Dermis microvascular lymphatic vessel endothelial cell (primary cell): ENCODE results near the gene CCDC86. TPM values are rescaled to one million over a fixed set of nuclear protein-coding genes. Genes with fewer than 3 reads are reported as not detected.

Experiments used
- DNase-seq, 2 donors: peaks; one replicate each; pipeline versions ENCODE4 v3.0.0 to v3.0.0-alpha.2; 2010; ENCODE audit warnings: low read depth in 2 of 2
- total RNA-seq: library from RNA; depleted of rRNA; stranded (reverse); fragments of >200 nt; gene quantifications from 2 replicates; pipeline ENCODE4 v1.2.1, GENCODE V29; 2014

CCDC86 gene
- total RNA-seq, 1 donor from 2014 or later, result 11.2 TPM

DNA sequence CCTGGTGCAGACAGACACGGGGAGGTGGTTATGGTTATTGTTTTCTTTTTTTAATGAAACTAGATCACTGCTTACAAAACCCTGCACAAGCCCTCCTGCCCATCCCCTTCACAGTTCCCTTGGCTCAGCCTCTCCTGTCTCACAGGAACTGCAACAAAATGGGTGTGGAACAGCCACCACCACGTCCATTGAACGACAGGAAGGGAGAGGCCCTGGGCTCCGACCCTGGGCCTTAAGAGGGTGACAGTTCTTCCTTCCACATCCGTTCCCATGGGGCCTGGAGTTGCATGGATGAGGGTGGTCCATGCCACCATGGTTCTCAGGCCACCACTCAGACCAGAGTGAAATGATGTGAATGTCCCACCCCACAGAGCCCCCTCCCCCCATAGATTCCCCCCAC lies 48.8 kb downstream of the CCDC86 start:
- DNase-seq, result peak in 1 of 2 donors; percentile 28

DNA sequence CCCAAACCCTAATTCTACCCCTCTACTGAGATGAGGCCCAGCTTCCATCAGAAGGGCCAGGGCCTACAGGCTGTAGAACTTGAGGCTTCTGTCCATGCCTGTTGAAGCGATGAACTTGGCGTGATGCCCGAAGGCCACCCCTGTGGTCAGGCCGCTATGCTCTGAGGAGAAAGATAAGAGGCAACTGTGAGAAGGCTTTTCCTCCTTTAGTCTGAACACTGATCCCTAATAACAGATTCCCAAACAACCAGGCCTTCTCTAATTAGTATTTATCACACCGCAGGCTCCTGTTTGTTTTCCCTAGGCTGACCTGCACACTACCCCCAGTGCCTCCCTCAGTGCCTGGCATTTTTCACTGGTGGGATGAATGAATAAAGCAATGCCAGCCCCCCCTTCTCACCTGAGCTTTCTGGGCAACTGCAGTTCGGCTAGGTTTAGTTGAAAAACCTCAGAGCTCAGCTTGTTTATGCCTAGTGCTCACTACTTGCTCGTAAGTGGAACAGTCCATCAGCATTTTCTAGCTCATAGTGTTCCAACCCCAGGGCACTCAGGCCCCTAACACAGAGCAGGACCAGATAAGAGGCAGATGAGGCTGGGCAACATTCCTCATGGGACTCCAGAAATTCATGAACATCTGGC lies 49.3 kb downstream of the CCDC86 start:
- peak in 1 of 2 donors; percentile 72 for DNase-seq

DNA sequence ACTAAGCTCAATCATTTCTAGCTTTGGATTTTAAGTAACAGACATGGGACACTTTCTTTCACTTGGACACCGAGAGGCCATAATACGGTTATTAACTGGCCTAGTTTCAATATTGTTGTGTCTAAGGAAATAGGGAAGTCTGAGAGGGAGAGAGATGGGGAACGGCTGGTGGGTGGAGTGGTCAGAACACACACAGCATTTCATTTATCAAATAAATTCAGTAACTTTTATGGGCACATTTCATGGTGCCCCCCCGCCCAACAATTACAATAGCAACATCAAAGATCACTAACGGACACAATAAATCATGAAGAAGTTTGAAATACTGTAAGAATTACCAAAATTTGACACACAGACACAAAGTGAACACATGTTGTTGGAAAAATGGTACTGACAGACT lies 53.8 kb downstream of the CCDC86 start:
- DNase-seq, result no peak

DNA sequence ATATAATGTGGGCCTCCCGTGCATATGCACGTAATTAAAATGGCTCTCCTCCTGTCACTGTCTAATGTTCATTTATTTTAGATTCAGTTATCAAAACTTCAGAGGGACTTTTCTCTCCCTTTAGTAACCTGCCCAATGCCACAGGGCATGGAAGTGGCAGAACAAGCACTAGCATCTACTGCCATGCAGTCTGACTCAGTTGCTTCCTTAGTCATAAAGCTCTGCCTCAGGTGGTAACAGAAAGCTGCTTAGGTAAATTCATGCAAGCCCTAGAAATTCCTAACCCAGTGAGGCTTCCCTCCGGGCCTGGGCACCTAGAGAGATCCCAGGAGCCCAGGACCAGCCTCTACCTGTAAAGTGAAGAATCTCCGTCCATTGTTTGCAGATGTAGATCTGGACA lies 55.6 kb downstream of the CCDC86 start:
- DNase-seq, result no peak

GRCh38 chr11:60899046-60899936 lies 57.4 kb downstream of the CCDC86 start:
- DNase-seq, result peak; percentile 55 to 76

DNA sequence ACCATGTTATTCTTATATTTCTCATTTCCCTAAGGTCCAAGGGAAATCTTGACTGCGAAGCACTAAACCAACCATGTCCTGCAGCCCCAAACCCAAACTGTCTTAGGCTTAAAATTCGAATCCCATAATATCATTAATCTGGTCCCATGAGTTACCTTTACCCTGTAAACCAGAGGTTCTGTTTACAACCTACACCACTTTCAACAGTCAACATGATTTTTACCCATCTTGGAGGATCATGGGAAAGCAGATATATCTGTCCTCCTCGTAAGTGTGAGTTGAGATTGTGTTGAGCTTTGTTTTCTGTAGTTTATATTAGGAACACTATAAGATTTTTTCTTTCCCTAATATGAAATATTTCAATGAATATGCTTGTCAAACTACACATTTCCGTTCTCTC lies 58.1 kb downstream of the CCDC86 start:
- no peak for DNase-seq

Other genes starting within 250 kb of the CCDC86 start
- gene MS4A8, start 142.5 kb upstream of the CCDC86 start, total RNA-seq, result not detected in 2 replicates
- not detected in 2 replicates for gene MS4A18, start 117.4 kb upstream of the CCDC86 start, total RNA-seq
- gene MS4A15, start 85.2 kb upstream of the CCDC86 start, total RNA-seq, result under 0.01 TPM in 1 of 2 replicates, not detected in the other
- gene MS4A10, start 56.8 kb upstream of the CCDC86 start, total RNA-seq, result not detected in 2 replicates
- under 0.01 TPM in 1 of 2 replicates, not detected in the other for gene PTGDR2, start 13.8 kb downstream of the CCDC86 start, total RNA-seq
- gene ZP1, start 25.4 kb downstream of the CCDC86 start, total RNA-seq, result 0.13 TPM in 1 of 2 replicates, not detected in the other
- 51.6 and 66.2 TPM in 2 replicates for gene PRPF19, start 64.5 kb downstream of the CCDC86 start, total RNA-seq
- 78.9 and 122 TPM in 2 replicates for gene TMEM109, start 72.0 kb downstream of the CCDC86 start, total RNA-seq
- gene TMEM132A, start 82.3 kb downstream of the CCDC86 start, total RNA-seq, result 39.9 and 101 TPM in 2 replicates
- gene SLC15A3, start 110.1 kb downstream of the CCDC86 start, total RNA-seq, result 5.3 and 6.3 TPM in 2 replicates
- gene CD6, start 129.6 kb downstream of the CCDC86 start, total RNA-seq, result 0.13 TPM in 1 of 2 replicates, not detected in the other